Upper lobe of right lung (tissue), 1 donor: Measurements from ENCODE around the gene GLCCI1. TPM values are rescaled to one million over a fixed set of nuclear protein-coding genes. Genes with fewer than 3 reads are reported as not detected.

Experiments used
- ATAC-seq: fragments of 200-7000 bp; cut with Tn5 transposase; one replicate; pipeline ENCODE4 v1.9.1; 2020; ENCODE audit warnings: mild to moderate bottlenecking, moderate library complexity
- DNase-seq: peaks from one replicate; pipeline ENCODE4 v3.0.0-alpha.2; 2020
- H3K27ac ChIP-seq: fragments of 200-600 bp; one replicate; pipeline ENCODE4 v1.8.0; 2022
- H3K27me3 ChIP-seq: fragments of 200-600 bp; one replicate; pipeline ENCODE4 v1.8.0; 2022; ENCODE audit warnings: mild to moderate bottlenecking
- H3K36me3 ChIP-seq: fragments of 200-600 bp; one replicate; pipeline ENCODE4 v1.8.0; 2022
- H3K4me1 ChIP-seq: fragments of 200-600 bp; one replicate; pipeline ENCODE4 v1.8.0; 2022
- H3K4me3 ChIP-seq: fragments of 200-600 bp; one replicate; pipeline ENCODE4 v1.8.0; 2022; ENCODE audit warnings: mild to moderate bottlenecking
- H3K9me3 ChIP-seq: fragments of 200-600 bp; one replicate; pipeline ENCODE4 v1.8.0; 2022
- intact Hi-C: fragments of 100-400 bp; cut with DNase I; formaldehyde crosslinking; loops from one replicate; pipeline ENCODE4 v1.11.0; 2022
- total RNA-seq: library from RNA; stranded (reverse); fragmentation: NEBNext Ultra II Directional; extraction: Animal tissue kit (Norgen Biotek cat#: 25700); gene quantifications from one replicate; pipeline ENCODE4 v1.2.1, GENCODE V29; 2021
- TF ChIP-seq, protein P1 (sequence below): fragments of 200-600 bp; IDR thresholded peaks from one replicate; pipeline ENCODE4 v1.8.0; 2022; ENCODE audit warnings: antibody characterized with exemption
- donor health status: DM: no; HTN: yes; CAD: no; lungs with severe emphysema.

The GLCCI1 gene
- total RNA-seq, 1 donor from 2014 or later: 45.1 TPM

DNA sequence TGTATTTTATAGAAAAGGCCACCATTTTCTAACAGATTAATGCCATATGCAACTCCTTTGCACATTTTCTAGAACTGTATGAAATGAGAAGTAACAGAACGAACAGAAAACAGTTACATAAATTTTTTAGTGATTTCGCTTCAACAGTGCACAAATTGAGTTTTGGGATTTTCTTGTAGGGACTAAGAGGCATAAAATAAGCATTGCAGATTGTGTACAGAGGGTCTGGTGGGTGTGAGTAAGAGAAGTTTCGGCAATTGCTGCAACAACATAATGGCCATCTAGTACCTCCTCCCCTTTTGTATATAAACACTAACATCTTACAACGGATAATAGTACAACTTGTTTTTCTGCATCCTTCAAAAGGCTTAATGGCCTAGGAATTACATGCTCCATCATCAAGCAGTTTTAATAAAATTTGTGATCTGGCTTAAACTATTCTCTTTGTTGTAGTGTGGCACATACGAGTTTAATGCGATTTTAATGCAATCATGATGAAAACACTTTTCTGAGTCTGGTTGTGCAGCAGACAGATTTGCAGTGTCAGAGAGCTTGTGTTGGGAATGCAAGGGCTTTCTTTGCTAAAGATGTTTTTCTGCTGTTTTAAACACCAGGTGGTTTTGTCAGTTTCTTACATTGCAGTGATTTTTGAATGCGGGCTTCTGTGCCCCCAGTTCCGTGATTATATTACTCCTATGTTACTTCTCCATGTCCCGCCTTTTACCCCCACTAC, 2.9 kb downstream of the GLCCI1 start:
- H3K9me3 ChIP-seq: no peaks in the 10 kb centered on the region
- intact Hi-C loops: no loop called here
- H3K4me3 ChIP-seq: peak overlapping the region; percentile 97
- H3K27me3 ChIP-seq: no peaks in the 10 kb centered on the region
- no peaks in the 10 kb centered on the region for H3K4me1 ChIP-seq
- DNase-seq (no peak), ATAC-seq (no peak)
- H3K36me3 ChIP-seq: no peaks in the 10 kb centered on the region
- no peak overlapping the region for H3K27ac ChIP-seq
- TF ChIP-seq, protein P1, sequence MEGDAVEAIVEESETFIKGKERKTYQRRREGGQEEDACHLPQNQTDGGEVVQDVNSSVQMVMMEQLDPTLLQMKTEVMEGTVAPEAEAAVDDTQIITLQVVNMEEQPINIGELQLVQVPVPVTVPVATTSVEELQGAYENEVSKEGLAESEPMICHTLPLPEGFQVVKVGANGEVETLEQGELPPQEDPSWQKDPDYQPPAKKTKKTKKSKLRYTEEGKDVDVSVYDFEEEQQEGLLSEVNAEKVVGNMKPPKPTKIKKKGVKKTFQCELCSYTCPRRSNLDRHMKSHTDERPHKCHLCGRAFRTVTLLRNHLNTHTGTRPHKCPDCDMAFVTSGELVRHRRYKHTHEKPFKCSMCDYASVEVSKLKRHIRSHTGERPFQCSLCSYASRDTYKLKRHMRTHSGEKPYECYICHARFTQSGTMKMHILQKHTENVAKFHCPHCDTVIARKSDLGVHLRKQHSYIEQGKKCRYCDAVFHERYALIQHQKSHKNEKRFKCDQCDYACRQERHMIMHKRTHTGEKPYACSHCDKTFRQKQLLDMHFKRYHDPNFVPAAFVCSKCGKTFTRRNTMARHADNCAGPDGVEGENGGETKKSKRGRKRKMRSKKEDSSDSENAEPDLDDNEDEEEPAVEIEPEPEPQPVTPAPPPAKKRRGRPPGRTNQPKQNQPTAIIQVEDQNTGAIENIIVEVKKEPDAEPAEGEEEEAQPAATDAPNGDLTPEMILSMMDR: no peak

DNA sequence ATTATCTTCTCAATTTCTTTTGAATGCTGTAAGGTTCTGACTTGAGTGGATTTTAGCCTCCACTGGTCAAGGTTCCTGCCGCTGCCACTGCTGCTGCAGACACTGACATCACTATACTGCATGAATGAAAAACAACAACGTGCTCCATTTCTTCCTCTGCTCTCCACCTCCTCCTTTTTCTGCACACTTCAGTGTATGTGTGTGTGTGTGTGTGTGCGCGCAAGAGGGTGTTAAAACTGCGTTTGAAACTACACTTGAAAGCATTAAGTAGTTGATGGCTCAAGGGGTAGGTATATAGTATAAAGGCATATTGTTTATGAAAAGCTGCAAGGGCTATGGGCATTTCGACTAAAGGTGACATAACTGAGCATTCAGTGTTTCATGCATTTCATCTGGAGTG, 3.5 kb downstream of the GLCCI1 start:
- no peak for DNase-seq
- no peaks in the 10 kb centered on the region for H3K27me3 ChIP-seq
- no peak overlapping the region for H3K27ac ChIP-seq
- ATAC-seq: no peak
- H3K36me3 ChIP-seq: no peaks in the 10 kb centered on the region
- H3K9me3 ChIP-seq: no peaks in the 10 kb centered on the region
- intact Hi-C loops: no loop called here
- no peaks in the 10 kb centered on the region for H3K4me1 ChIP-seq
- peak overlapping the region; percentile 97 for H3K4me3 ChIP-seq
- TF ChIP-seq, protein P1: no peak

DNA sequence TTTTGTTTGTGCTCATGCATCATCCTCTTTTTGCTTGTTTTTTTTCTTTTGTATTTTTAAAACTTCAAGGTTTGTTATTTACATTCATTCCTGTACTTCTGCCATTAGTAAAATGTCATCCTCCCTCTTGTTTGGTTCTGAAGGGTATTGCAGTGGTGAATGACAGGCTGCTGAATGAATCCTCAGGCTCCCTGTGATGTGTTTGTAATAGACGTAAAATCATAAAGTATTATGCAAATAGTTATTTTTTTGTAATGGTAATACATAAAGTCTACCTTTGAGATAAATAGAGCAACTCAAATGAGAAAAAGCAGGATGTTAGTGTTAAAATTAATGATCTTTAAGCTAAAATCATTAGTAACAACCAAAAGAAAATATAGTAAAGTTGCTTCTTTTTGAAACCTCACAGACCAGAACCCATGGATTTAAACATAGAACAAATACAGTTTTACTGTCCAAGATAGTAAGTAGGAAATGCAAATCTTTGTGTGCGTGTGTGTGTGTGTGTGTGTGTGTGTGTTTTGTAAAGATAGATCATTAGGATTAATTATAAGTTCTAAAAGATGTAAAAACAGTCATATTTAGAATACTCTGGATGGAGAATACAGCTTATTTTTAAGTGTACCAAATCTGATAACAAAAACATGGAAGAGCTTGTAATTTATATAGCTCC, 4.5 kb downstream of the GLCCI1 start:
- Histone ChIP-seq H3K9me3 (no peaks in the 10 kb centered on the region), H3K4me3 (peak overlapping the region; percentile 97), H3K36me3 (no peaks in the 10 kb centered on the region), H3K27ac (no peak overlapping the region), H3K4me1 (no peaks in the 10 kb centered on the region), H3K27me3 (no peaks in the 10 kb centered on the region)
- intact Hi-C loops: no loop called here
- ATAC-seq (no peak), DNase-seq (no peak)
- TF ChIP-seq, protein P1: no peak

DNA sequence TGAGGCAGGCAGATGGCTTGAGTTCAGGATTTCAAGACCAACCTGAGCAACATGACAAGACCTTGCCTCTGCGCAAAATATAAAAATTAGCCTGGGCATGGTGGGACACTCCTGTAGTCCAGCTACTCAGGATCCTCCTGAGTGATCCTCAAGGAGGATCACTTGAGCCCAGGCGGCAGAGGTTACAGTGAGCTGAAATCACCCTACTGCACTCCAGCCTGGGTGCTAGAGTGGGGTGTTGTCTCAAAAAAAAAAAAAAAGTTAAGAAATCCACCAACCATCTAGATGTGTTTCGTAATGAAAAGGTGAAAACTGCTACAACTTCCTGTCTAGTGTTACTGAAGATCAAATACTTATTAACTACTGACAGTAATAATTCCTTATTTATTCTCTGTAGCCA, 8.1 kb downstream of the GLCCI1 start:
- no peaks in the 10 kb centered on the region for H3K36me3 ChIP-seq
- ATAC-seq (peak; percentile 73), DNase-seq (no peak)
- intact Hi-C loops: no loop called here
- H3K9me3 ChIP-seq: no peaks in the 10 kb centered on the region
- TF ChIP-seq, protein P1: no peak
- H3K27ac ChIP-seq: no peak overlapping the region
- peaks cover 6% of the 10 kb centered on the region for H3K4me1 ChIP-seq
- no peak overlapping the region for H3K4me3 ChIP-seq
- H3K27me3 ChIP-seq: no peaks in the 10 kb centered on the region

DNA sequence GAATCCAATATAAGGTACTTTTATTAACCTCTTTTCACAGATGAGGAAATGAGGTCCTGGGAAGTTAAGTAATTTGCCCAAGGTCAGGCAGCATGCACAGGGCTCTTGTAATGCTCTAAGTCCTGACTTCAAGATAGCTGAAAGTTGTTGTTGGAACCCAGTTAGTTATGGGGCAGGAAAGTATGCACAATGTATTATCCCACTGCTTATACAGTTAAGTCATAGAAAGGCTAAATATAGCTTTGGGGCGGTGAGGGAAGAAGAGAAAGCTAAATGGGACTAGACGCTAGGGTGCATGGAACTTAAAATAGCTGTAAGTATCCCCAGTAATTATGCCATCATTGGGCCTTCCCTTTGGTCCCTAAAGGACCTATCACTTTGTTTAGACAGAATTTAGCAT, 9.2 kb downstream of the GLCCI1 start:
- Histone ChIP-seq H3K9me3 (no peaks in the 10 kb centered on the region), H3K36me3 (no peaks in the 10 kb centered on the region), H3K4me1 (peaks cover 6% of the 10 kb centered on the region), H3K27me3 (no peaks in the 10 kb centered on the region), H3K27ac (no peak overlapping the region), H3K4me3 (no peak overlapping the region)
- TF ChIP-seq, protein P1: no peak
- intact Hi-C loops: no loop called here
- ATAC-seq (no peak), DNase-seq (no peak)
